Endothelial cell of umbilical vein (primary cell): ENCODE results near the gene CACNA2D3. TPM values are rescaled to one million over a fixed set of nuclear protein-coding genes. Genes with fewer than 3 reads are reported as not detected.

Source experiments
- BruUV-seq: library from RNA; stranded (reverse); fragments of 400-500 nt; replicated peaks from 2 replicates; lab custom pipeline; 2021; lab: Mats Ljungman, UMichigan
- CTCF ChIA-PET: fragments of 300-600, 350-600 bp; sonication (Branson Sonifier 250); formaldehyde crosslinking; loops from one replicate; lab custom pipeline; 2021; ENCODE audit warnings: antibody characterized with exemption, inconsistent platforms; lab: Charles Lee
- POLR2A ChIA-PET: fragments of 300-600, 350-600 bp; sonication (Branson Sonifier 250); formaldehyde crosslinking; loops from one replicate; lab custom pipeline; 2021; ENCODE audit warnings: antibody characterized with exemption, inconsistent platforms; lab: Charles Lee
- DNase-seq: peaks from one replicate; pipeline ENCODE4 v3.0.0-alpha.2; 2011; ENCODE audit warnings: low read depth, low spot score
- FAIRE-seq: peaks from 2 replicates; lab custom pipeline; 2011; peaks lifted over from hg19 to GRCh38; lab: Jason Lieb, UNC
- H2AFZ ChIP-seq: 2 replicates; pipeline ENCODE4 v1.6.0; 2012; ENCODE audit warnings: low read depth, low read length, control low read depth, inconsistent platforms
- H3K27ac ChIP-seq: 2 replicates; pipeline ENCODE4 v1.5.1; 2011; ENCODE audit warnings: low read depth, mild to moderate bottlenecking, control low read depth, low read length, moderate library complexity; ENCODE audit not compliant: insufficient read depth
- H3K27me3 ChIP-seq, 2 experiments: 2 replicates each; pipeline versions ENCODE4 v1.6.0 to v1.6.1; 2011; ENCODE audit warnings: low read length in 2 of 2, mixed read lengths in 1 of 2; ENCODE audit not compliant: control insufficient read depth in 2 of 2, insufficient read depth in 2 of 2
- H3K36me3 ChIP-seq, 2 experiments: 2 replicates in 1 of 2; 3 replicates in 1 of 2; pipeline ENCODE4 v1.5.1; 2011; ENCODE audit warnings: low read length in 2 of 2, mild to moderate bottlenecking in 1 of 2, moderate library complexity in 1 of 2; ENCODE audit not compliant: control insufficient read depth in 2 of 2, insufficient read depth in 2 of 2; ENCODE audit errors: extremely low read depth in 1 of 2
- H3K4me1 ChIP-seq: 3 replicates; pipeline ENCODE4 v1.5.1; 2011; ENCODE audit warnings: mild to moderate bottlenecking, low read length; ENCODE audit not compliant: control insufficient read depth, insufficient read depth; ENCODE audit errors: extremely low read depth
- H3K4me2 ChIP-seq: 2 replicates; pipeline ENCODE4 v1.6.1; 2011; ENCODE audit warnings: low read length, control low read depth, mixed read lengths; ENCODE audit not compliant: insufficient read depth
- H3K4me3 ChIP-seq, 3 experiments: fragments of 200-600 bp in 1 of 3; sonication (generic), shearing (Covaris generic) in 1 of 3; replicated peaks in 1 of 3; 2 replicates each; pipeline ENCODE4 v1.5.1; 2011 to 2016; ENCODE audit warnings: control low read depth in 3 of 3, low read length in 3 of 3, mild to moderate bottlenecking in 2 of 3, inconsistent platforms in 1 of 3, low read depth in 1 of 3, moderate library complexity in 1 of 3; ENCODE audit not compliant: insufficient read depth in 1 of 3
- H3K79me2 ChIP-seq: 2 replicates; pipeline ENCODE4 v1.6.0; 2012; ENCODE audit warnings: low read length, inconsistent platforms; ENCODE audit not compliant: control insufficient read depth, insufficient read depth
- H3K9ac ChIP-seq: replicated peaks from 2 replicates; pipeline ENCODE3; 2011; ENCODE audit warnings: low read length, control low read depth; ENCODE audit not compliant: insufficient read depth; ENCODE audit errors: extremely low read depth
- H3K9me1 ChIP-seq: replicated peaks from 3 replicates; pipeline ENCODE4 v1.6.0; 2011; ENCODE audit warnings: mild to moderate bottlenecking, low read length; ENCODE audit not compliant: control insufficient read depth, insufficient read depth; ENCODE audit errors: extremely low read depth
- H3K9me3 ChIP-seq: replicated peaks from 2 replicates; pipeline ENCODE4 v1.5.1; 2012; ENCODE audit warnings: low read length, inconsistent platforms; ENCODE audit not compliant: control insufficient read depth, insufficient read depth
- H4K20me1 ChIP-seq: replicated peaks from 2 replicates; pipeline ENCODE3; 2011; ENCODE audit warnings: mild to moderate bottlenecking, low read length; ENCODE audit not compliant: control insufficient read depth, insufficient read depth; ENCODE audit errors: extremely low read depth
- CTCF ChIP-seq, 2 donors: IDR thresholded peaks; 1 replicate in 1 of 2; 2 replicates in 1 of 2; pipeline ENCODE4 v1.5.1; 2011; ENCODE audit warnings: low read length in 2 of 2, mild to moderate bottlenecking in 2 of 2, moderate library complexity in 2 of 2, control low read depth in 1 of 2, inconsistent platforms in 1 of 2, low read depth in 1 of 2; ENCODE audit not compliant: insufficient read depth in 1 of 2; ENCODE audit errors: extremely low read depth in 1 of 2
- EZH2 ChIP-seq: IDR thresholded peaks from 2 replicates; pipeline ENCODE4 v1.6.1; 2012; ENCODE audit warnings: borderline replicate concordance, low read depth, mild to moderate bottlenecking, moderate library complexity, low read length, inconsistent platforms; ENCODE audit not compliant: severe bottlenecking
- FOS ChIP-seq: IDR thresholded peaks from 2 replicates; pipeline ENCODE4 v1.6.1; 2011; ENCODE audit warnings: mild to moderate bottlenecking, low read length, moderate library complexity, borderline replicate concordance; ENCODE audit not compliant: insufficient read depth
- GATA2 ChIP-seq: IDR thresholded peaks from 2 replicates; pipeline ENCODE4 v1.7.0; 2011; ENCODE audit warnings: low read depth, mild to moderate bottlenecking, moderate library complexity, mixed read lengths, low read length; ENCODE audit not compliant: insufficient read length, insufficient read depth
- JUN ChIP-seq: IDR thresholded peaks from 2 replicates; pipeline ENCODE4 v1.6.1; 2011; ENCODE audit warnings: borderline replicate concordance, low read depth; ENCODE audit not compliant: insufficient read length, insufficient read depth
- MYC ChIP-seq: IDR thresholded peaks from one replicate; pipeline ENCODE4 v1.6.1; 2011; ENCODE audit warnings: mild to moderate bottlenecking, low read depth, low read length
- POLR2A ChIP-seq: IDR thresholded peaks from 2 replicates; pipeline ENCODE4 v1.6.1; 2012; ENCODE audit warnings: low read depth, mild to moderate bottlenecking, control low read depth, low read length
- POLR2AphosphoS5 ChIP-seq: IDR thresholded peaks from 2 replicates; pipeline ENCODE4 v1.6.1; 2012; ENCODE audit warnings: low read depth, mild to moderate bottlenecking, control low read depth, low read length, moderate library complexity; ENCODE audit not compliant: insufficient read depth
- dilution Hi-C: fragments of 300-500 bp; cut with MboI; formaldehyde crosslinking; loops from one replicate; pipeline ENCODE4 v1.15.0; 2019; ENCODE audit warnings: low sequenced_read_pairs; ENCODE audit not compliant: extremely low pct_ligation_motif_present
- intact Hi-C: fragments of 100-400 bp; cut with micrococcal nuclease; formaldehyde crosslinking; loops from one replicate; pipeline ENCODE4 v1.10.0; 2022
- polyA plus RNA-seq, 4 experiments: library from polyadenylated mRNA; depleted of rRNA in 3 of 4; stranded (reverse) in 3 of 4; unstranded in 1 of 4; fragments of >200 nt; gene quantifications; 2 replicates each; pipeline versions ENCODE4 v1.2.1 to v1.2.3, GENCODE V29; 2011 to 2012; ENCODE audit warnings: missing spikeins in 1 of 4
- total RNA-seq: library from RNA; stranded (reverse); gene quantifications from 2 replicates; pipeline ENCODE4 v1.2.3, GENCODE V29; 2021
- TF ChIP-seq, protein P1 (sequence below): IDR thresholded peaks from 2 replicates; pipeline ENCODE4 v1.6.1; 2011; ENCODE audit not compliant: insufficient read depth, insufficient read length

CACNA2D3 gene
- total and polyA plus RNA-seq, 2 donors (not counting 3 experiments of a cell fraction or from before 2014, with no cell fraction given) = not detected

GRCh38 chr3:54792584-54792983, 670.2 kb downstream of the CACNA2D3 start:
- Histone ChIP-seq H2AFZ (no peak overlapping the region), H4K20me1 (no peaks in the 10 kb centered on the region), H3K4me1 (no peaks in the 10 kb centered on the region), H3K9me3 (peaks cover 5% of the 10 kb centered on the region), H3K4me3 (no peak overlapping the region), H3K27ac (no peak overlapping the region), H3K27me3 (no peaks in the 10 kb centered on the region), H3K9ac (no peak overlapping the region), H3K79me2 (no peaks in the 10 kb centered on the region), H3K4me2 (no peak overlapping the region), H3K36me3 (no peaks in the 10 kb centered on the region), H3K9me1 (no peaks in the 10 kb centered on the region)
- CTCF ChIA-PET = no interaction called here
- DNase-seq = no peak
- intact Hi-C loops = no loop called here
- POLR2A ChIA-PET = interaction anchor here (0.6 kb wide), 1 partner anchor 1304 kb away, joined by 4 read pairs; no protein-coding TSS in a partner anchor
- no TSS peak for BruUV-seq
- dilution Hi-C loops = no loop called here
- no peak for FAIRE-seq
- TF ChIP-seq JUN (no peak), POLR2A (no peak), FOS (no peak), POLR2AphosphoS5 (no peak), GATA2 (no peak), EZH2 (no peak), MYC (no peak), CTCF (IDR thresholded peaks at IDR 0.05; ENCODE audit: extremely low read depth in 1 of 2, insufficient read depth in 1 of 2, low read depth in 1 of 2, low read length in 2 of 2) (no peak)
- TF ChIP-seq, protein P1, sequence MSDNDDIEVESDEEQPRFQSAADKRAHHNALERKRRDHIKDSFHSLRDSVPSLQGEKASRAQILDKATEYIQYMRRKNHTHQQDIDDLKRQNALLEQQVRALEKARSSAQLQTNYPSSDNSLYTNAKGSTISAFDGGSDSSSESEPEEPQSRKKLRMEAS = no peak
